ENCODE measurements around the gene SERPINB5. TPM values are rescaled to one million over a fixed set of nuclear protein-coding genes. Genes with fewer than 3 reads are reported as not detected.

Gene SERPINB5
- total RNA-seq, 1 donor from 2014 or later: not detected

DNA sequence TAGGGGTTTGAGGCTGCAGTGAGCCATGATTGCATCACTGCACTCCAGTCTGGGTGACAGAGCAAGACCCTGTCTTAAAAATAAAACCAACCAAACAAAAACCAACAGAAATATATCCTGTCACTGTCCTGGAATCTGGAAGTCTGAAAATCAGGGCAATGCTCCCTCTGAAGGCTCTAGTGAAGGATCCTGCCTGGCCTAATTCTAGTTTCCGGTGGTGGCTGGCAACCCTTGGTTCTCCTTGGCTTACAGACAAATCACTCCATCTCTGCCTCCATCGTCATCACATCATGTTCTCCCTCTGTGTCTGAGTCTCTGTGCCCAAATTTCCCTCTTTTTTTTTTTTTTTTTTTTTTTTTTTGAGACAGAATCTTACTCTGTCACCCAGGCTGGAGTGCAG, 38.6 kb upstream of the SERPINB5 start:
- Mint-ChIP-seq H3K27ac (ENCODE audit: unreplicated experiment) (no peak overlapping the region), H3K36me3 (ENCODE audit: low read depth, unreplicated experiment) (no peaks in the 10 kb centered on the region), H3K4me1 (ENCODE audit: unreplicated experiment) (no peaks in the 10 kb centered on the region), H3K4me3 (ENCODE audit: unreplicated experiment) (no peak overlapping the region), H3K27me3 (ENCODE audit: unreplicated experiment) (no peaks in the 10 kb centered on the region), H3K9me3 (ENCODE audit: unreplicated experiment) (no peaks in the 10 kb centered on the region)
- no peak for DNase-seq (ENCODE audit: low spot score)
- TF ChIP-seq, protein P1, sequence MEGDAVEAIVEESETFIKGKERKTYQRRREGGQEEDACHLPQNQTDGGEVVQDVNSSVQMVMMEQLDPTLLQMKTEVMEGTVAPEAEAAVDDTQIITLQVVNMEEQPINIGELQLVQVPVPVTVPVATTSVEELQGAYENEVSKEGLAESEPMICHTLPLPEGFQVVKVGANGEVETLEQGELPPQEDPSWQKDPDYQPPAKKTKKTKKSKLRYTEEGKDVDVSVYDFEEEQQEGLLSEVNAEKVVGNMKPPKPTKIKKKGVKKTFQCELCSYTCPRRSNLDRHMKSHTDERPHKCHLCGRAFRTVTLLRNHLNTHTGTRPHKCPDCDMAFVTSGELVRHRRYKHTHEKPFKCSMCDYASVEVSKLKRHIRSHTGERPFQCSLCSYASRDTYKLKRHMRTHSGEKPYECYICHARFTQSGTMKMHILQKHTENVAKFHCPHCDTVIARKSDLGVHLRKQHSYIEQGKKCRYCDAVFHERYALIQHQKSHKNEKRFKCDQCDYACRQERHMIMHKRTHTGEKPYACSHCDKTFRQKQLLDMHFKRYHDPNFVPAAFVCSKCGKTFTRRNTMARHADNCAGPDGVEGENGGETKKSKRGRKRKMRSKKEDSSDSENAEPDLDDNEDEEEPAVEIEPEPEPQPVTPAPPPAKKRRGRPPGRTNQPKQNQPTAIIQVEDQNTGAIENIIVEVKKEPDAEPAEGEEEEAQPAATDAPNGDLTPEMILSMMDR (IDR thresholded peaks at IDR 0.05; ENCODE audit: unreplicated experiment): no peak

DNA sequence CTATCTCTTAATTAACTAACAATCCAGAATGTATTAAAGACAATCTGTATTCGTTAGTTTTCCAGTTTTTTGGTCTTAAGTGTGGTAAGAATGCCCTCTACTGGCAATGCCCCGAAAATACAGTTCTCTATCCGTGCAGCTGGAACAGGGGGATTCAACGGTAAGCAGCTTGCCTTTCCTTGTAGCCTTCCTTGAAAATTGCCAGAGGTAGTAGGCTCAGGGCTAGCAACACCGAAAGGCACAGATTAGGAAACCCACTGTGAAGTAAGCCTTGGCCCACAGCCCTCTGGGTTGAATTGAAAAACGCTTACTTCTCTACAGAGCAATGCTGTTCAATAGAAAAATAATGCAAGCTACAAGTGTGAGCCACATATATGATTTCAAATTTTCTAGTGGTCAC, 37.4 kb upstream of the SERPINB5 start:
- no peak overlapping the region for H3K27ac Mint-ChIP-seq (ENCODE audit: unreplicated experiment)
- no peaks in the 10 kb centered on the region for H3K4me1 Mint-ChIP-seq (ENCODE audit: unreplicated experiment)
- peak; percentile 48 for DNase-seq (ENCODE audit: low spot score)
- H3K9me3 Mint-ChIP-seq (ENCODE audit: unreplicated experiment): no peaks in the 10 kb centered on the region
- H3K36me3 Mint-ChIP-seq (ENCODE audit: low read depth, unreplicated experiment): no peaks in the 10 kb centered on the region
- no peaks in the 10 kb centered on the region for H3K27me3 Mint-ChIP-seq (ENCODE audit: unreplicated experiment)
- no peak overlapping the region for H3K4me3 Mint-ChIP-seq (ENCODE audit: unreplicated experiment)
- TF ChIP-seq, protein P1 (IDR thresholded peaks at IDR 0.05; ENCODE audit: unreplicated experiment): peak; percentile 66

DNA sequence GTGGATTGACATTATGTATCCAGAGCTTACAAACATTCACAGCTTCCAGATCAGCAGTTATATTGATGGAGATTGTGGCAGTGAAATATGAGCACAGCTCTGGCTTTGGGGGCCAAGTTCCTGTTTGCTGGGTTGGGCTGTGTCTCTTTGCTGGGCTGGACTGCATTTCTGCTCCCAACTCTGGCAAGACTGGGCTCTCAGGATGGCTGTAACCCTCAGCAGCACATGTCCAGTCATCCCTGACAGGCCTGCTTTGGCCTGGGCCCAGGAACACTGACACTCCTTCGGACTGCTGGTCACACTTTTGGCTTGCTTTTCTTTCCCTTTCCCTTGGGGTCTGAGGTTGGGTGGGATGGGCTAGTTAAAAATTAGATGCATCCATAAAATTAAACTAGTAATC, 36.5 kb upstream of the SERPINB5 start:
- H3K4me3 Mint-ChIP-seq (ENCODE audit: unreplicated experiment): no peak overlapping the region
- H3K27ac Mint-ChIP-seq (ENCODE audit: unreplicated experiment): no peak overlapping the region
- DNase-seq (ENCODE audit: low spot score): no peak
- no peaks in the 10 kb centered on the region for H3K27me3 Mint-ChIP-seq (ENCODE audit: unreplicated experiment)
- TF ChIP-seq, protein P1 (IDR thresholded peaks at IDR 0.05; ENCODE audit: unreplicated experiment): no peak
- no peaks in the 10 kb centered on the region for H3K4me1 Mint-ChIP-seq (ENCODE audit: unreplicated experiment)
- no peaks in the 10 kb centered on the region for H3K9me3 Mint-ChIP-seq (ENCODE audit: unreplicated experiment)
- H3K36me3 Mint-ChIP-seq (ENCODE audit: low read depth, unreplicated experiment): no peaks in the 10 kb centered on the region

DNA sequence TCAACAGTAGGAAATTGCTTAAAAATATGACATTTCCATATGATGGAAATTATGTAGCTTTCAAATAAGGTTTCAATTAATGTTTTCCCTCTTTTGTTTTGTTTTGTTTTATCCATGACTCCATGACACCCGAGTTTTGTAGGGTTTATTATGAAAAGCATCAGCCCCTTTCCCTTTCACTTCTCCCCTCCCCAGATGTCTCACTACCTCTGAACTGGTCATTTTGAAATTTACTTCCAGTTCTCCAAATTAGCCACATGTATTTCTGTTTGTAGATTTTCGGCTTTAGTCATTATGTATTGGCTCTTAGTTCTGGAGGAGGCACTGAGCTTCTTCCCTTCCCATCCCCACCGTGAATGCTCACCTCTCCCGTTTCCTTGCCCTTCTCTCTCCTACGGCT, 35.9 kb upstream of the SERPINB5 start:
- H3K36me3 Mint-ChIP-seq (ENCODE audit: low read depth, unreplicated experiment): no peaks in the 10 kb centered on the region
- no peaks in the 10 kb centered on the region for H3K9me3 Mint-ChIP-seq (ENCODE audit: unreplicated experiment)
- TF ChIP-seq, protein P1 (IDR thresholded peaks at IDR 0.05; ENCODE audit: unreplicated experiment): no peak
- no peaks in the 10 kb centered on the region for H3K4me1 Mint-ChIP-seq (ENCODE audit: unreplicated experiment)
- H3K4me3 Mint-ChIP-seq (ENCODE audit: unreplicated experiment): no peak overlapping the region
- DNase-seq (ENCODE audit: low spot score): no peak
- no peaks in the 10 kb centered on the region for H3K27me3 Mint-ChIP-seq (ENCODE audit: unreplicated experiment)
- H3K27ac Mint-ChIP-seq (ENCODE audit: unreplicated experiment): no peak overlapping the region

DNA sequence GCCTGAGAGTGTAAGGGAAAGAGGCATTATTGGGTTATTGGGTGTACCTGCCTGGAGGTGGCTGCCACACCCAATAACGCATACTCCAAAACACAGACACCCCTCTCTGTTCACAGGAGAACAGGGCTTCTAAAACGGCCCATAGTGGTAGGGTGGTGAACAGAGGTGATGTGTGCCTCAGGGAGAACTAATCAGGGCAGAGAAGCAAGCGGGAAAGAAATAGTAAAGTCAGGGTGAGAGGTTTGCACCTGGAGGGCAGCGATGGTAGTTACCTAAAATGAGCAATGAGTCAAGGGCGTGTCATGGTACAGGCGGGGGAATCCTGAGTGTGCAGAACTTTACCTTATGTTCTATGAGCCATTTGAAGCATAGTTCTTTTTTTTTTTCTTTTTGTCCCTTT, 32.9 kb upstream of the SERPINB5 start:
- no peaks in the 10 kb centered on the region for H3K27me3 Mint-ChIP-seq (ENCODE audit: unreplicated experiment)
- DNase-seq (ENCODE audit: low spot score): no peak
- no peak overlapping the region for H3K27ac Mint-ChIP-seq (ENCODE audit: unreplicated experiment)
- no peaks in the 10 kb centered on the region for H3K9me3 Mint-ChIP-seq (ENCODE audit: unreplicated experiment)
- no peaks in the 10 kb centered on the region for H3K36me3 Mint-ChIP-seq (ENCODE audit: low read depth, unreplicated experiment)
- H3K4me1 Mint-ChIP-seq (ENCODE audit: unreplicated experiment): no peaks in the 10 kb centered on the region
- TF ChIP-seq, protein P1 (IDR thresholded peaks at IDR 0.05; ENCODE audit: unreplicated experiment): no peak
- H3K4me3 Mint-ChIP-seq (ENCODE audit: unreplicated experiment): no peak overlapping the region
